Naive thymus-derived CD4-positive, alpha-beta T cell (primary cell): ENCODE measurements around the gene FAM180B. TPM values are rescaled to one million over a fixed set of nuclear protein-coding genes. Genes with fewer than 3 reads are reported as not detected.
"Not testable (repeated sequence)": the region's sequence is repeated elsewhere in the genome, so short reads cannot be mapped to it uniquely, and the experiment has no call there.

Experiments
- ATAC-seq: fragments of 150-1000 bp; cut with Tn5 transposase; 2 replicates; pipeline ENCODE4 v1.10.0; 2021; ENCODE audit warnings: mild to moderate bottlenecking, moderate library complexity
- CTCF ChIA-PET: fragments of 350-600 bp; sonication (Branson Sonifier 250); formaldehyde crosslinking; loops from one replicate; lab custom pipeline; 2021; ENCODE audit warnings: antibody characterized with exemption; lab: Charles Lee
- POLR2A ChIA-PET: fragments of 350-600 bp; sonication (Branson Sonifier 250); formaldehyde crosslinking; loops from one replicate; lab custom pipeline; 2021; ENCODE audit warnings: antibody characterized with exemption, inconsistent platforms; lab: Charles Lee
- DNase-seq, 9 donors: peaks; one replicate each; pipeline versions ENCODE4 v3.0.0 to v3.0.0-alpha.2; 2020 to 2022; ENCODE audit warnings: mixed read lengths in 1 of 9
- H3K27ac ChIP-seq: one replicate; pipeline ENCODE4 v1.7.0; 2013; ENCODE audit warnings: mild to moderate bottlenecking, low read depth, low read length, moderate library complexity
- H3K27me3 ChIP-seq, 2 donors: one replicate each; pipeline ENCODE4 v1.7.0; 2013; ENCODE audit warnings: low read length in 2 of 2, mild to moderate bottlenecking in 2 of 2, moderate library complexity in 2 of 2; ENCODE audit not compliant: control insufficient read depth in 2 of 2, insufficient read depth in 2 of 2
- H3K36me3 ChIP-seq, 3 experiments: 1 replicate in 2 of 3; 2 replicates in 1 of 3; pipeline ENCODE4 v1.7.0; 2013; ENCODE audit warnings: low read length in 3 of 3, mild to moderate bottlenecking in 3 of 3, moderate library complexity in 1 of 3; ENCODE audit not compliant: insufficient read depth in 3 of 3, control insufficient read depth in 2 of 3
- H3K4me1 ChIP-seq, 2 donors: one replicate each; pipeline ENCODE4 v1.7.0; 2013; ENCODE audit warnings: low read length in 2 of 2, mild to moderate bottlenecking in 2 of 2, moderate library complexity in 1 of 2; ENCODE audit not compliant: control insufficient read depth in 2 of 2, insufficient read depth in 2 of 2
- H3K4me3 ChIP-seq: 2 replicates; pipeline ENCODE4 v1.7.0; 2013; ENCODE audit warnings: mild to moderate bottlenecking, low read length
- H3K9me3 ChIP-seq, 3 experiments: 1 replicate in 2 of 3; 2 replicates in 1 of 3; pipeline ENCODE4 v1.7.0; 2013; ENCODE audit warnings: low read length in 3 of 3; ENCODE audit not compliant: control insufficient read depth in 2 of 3
- H3K27ac Mint-ChIP-seq, 9 donors: one replicate each; pipeline ENCODE4 v1.8.0; 2020 to 2022; ENCODE audit warnings: mixed read lengths in 9 of 9, mild to moderate bottlenecking in 8 of 9, moderate library complexity in 5 of 9, inconsistent platforms in 2 of 9
- H3K27me3 Mint-ChIP-seq, 5 donors: one replicate each; pipeline ENCODE4 v1.8.0; 2021 to 2022; ENCODE audit warnings: mixed read lengths in 5 of 5, mild to moderate bottlenecking in 1 of 5
- H3K36me3 Mint-ChIP-seq, 5 donors: one replicate each; pipeline ENCODE4 v1.8.0; 2020 to 2022; ENCODE audit warnings: mixed read lengths in 5 of 5, mild to moderate bottlenecking in 3 of 5, inconsistent platforms in 1 of 5
- H3K4me1 Mint-ChIP-seq, 7 donors: one replicate each; pipeline ENCODE4 v1.8.0; 2020 to 2022; ENCODE audit warnings: mixed read lengths in 7 of 7, mild to moderate bottlenecking in 3 of 7, inconsistent platforms in 1 of 7
- H3K4me3 Mint-ChIP-seq, 10 donors: one replicate each; pipeline ENCODE4 v1.8.0; 2020 to 2022; ENCODE audit warnings: mild to moderate bottlenecking in 10 of 10, mixed read lengths in 10 of 10, moderate library complexity in 6 of 10, inconsistent platforms in 2 of 10
- H3K9me3 Mint-ChIP-seq, 11 donors: one replicate each; pipeline ENCODE4 v1.8.0; 2020 to 2022; ENCODE audit warnings: mixed read lengths in 11 of 11, mild to moderate bottlenecking in 4 of 11, inconsistent platforms in 1 of 11, moderate library complexity in 1 of 11
- intact Hi-C, 2 donors: fragments of 100-400 bp; cut with micrococcal nuclease; formaldehyde crosslinking; loops; one replicate each; pipeline ENCODE4 v1.15.1; 2023
- polyA plus RNA-seq, 2 donors: library from polyadenylated mRNA; unstranded; fragments of 300-500 nt; fragmentation: Illumina TruSeq; gene quantifications; one replicate each; pipeline ENCODE4 v1.2.3, GENCODE V29; 2021
- total RNA-seq, 6 experiments: library from RNA in 5 of 6; stranded (reverse) in 5 of 6; gene quantifications; 1 replicate in 5 of 6; 2 replicates in 1 of 6; pipeline ENCODE4 v1.2.3 and lab custom pipeline; 2021 to 2026

FAM180B gene
- total and polyA plus RNA-seq, 7 experiments from 2014 or later = 0.21 to 1.0 (median 0.30) TPM; not detected in 3

DNA sequence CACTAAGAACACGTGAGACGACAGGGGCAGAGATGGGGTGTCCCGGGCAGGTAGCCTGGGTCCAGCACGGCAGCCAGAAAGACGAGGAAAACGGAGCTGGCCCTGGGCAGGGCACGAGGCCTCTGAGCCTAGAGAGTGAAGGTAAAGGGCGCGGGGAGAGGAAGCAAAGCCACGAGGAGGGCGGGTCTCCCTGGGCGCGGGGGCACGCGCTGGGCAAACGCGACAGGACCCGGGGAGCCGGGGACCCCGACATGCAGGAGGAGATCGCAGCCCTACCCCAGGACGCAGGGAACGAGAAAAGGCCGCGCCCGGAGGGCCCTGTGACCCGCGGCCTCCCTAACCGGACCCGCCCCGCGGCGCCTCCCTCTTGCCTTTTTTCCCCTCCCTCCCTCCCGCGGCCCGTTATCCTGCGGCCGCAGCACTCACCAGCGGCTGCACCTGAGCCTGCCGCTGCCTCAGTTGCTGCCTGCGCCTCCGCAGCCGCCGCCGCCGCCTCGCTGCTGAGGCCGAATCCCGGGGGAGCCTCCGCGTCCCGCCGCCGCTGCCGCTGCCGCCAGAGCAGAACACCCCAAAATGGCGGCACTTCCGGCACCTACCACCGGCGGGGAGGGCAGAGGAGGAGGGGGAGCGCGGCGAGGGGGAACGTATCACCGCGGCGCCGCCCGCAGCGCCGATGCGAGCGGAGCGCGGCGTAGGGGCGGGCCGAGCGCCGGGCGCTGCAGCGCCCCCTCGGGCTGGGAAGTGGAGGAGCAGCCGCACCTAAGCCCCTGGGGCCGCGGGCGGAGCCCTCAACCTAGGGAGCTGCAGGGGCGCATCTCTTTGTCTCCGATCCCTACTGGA is 33.7 kb upstream of the FAM180B start, which contains the start of gene CELF1:
TSS of gene CELF1 (minus strand) at position 567 of the 840 bp plus-strand sequence. CDS start 53,609 bp downstream, outside the sequence.
- DNase-seq = peak; percentile 88 to 95 (median 92)
- ChIA-PET POLR2A (interaction anchor here (0.9 to 7.3 kb wide), 8 partner anchors 13 to 216 kb away, joined by 3 to 38 read pairs (median 4); partner anchors contain the start of genes KBTBD4, NDUFS3 and PTPMT1), CTCF (interaction anchor here (1.0 to 1.2 kb wide), 3 partner anchors 26 to 66 kb away, joined by 3 to 6 read pairs (median 3); partner anchors contain the start of genes KBTBD4 and NDUFS3)
- H3K27ac ChIP-seq = peak within 1 kb of the TSS; percentile 89
- peaks cover 0 to 2% (median 0%) of the 10 kb centered on the region in 11 donors for H3K9me3 Mint-ChIP-seq
- no peaks in the 10 kb centered on the region for H3K36me3 ChIP-seq
- H3K36me3 Mint-ChIP-seq = peaks cover 0 to 14% (median 4%) of the 10 kb centered on the region in 5 donors
- peak within 1 kb of the TSS; percentile 87 for H3K4me3 ChIP-seq
- H3K4me1 ChIP-seq = peaks cover 27 to 34% of the 10 kb centered on the region in 2 donors
- peaks cover 36 to 57% (median 42%) of the 10 kb centered on the region in 7 donors for H3K4me1 Mint-ChIP-seq
- H3K27me3 ChIP-seq = no peaks in the 10 kb centered on the region
- peak within 1 kb of the TSS; percentile 93 to 100 (median 96) for H3K4me3 Mint-ChIP-seq
- intact Hi-C loops = loop anchor here (1.0 to 10.0 kb wide), 23 partner anchors 13 to 1635 kb away; partner anchors contain the start of genes ARFGAP2 (in 2 of the 2), FNBP4 (in 2 of the 2), MTCH2 (in 2 of the 2) and PSMC3 (in 2 of the 2)
- H3K9me3 ChIP-seq = no peaks in the 10 kb centered on the region
- H3K27me3 Mint-ChIP-seq = no peaks in the 10 kb centered on the region
- peak within 1 kb of the TSS; percentile 86 to 97 (median 95) for H3K27ac Mint-ChIP-seq
- peak; percentile 99 for ATAC-seq

DNA sequence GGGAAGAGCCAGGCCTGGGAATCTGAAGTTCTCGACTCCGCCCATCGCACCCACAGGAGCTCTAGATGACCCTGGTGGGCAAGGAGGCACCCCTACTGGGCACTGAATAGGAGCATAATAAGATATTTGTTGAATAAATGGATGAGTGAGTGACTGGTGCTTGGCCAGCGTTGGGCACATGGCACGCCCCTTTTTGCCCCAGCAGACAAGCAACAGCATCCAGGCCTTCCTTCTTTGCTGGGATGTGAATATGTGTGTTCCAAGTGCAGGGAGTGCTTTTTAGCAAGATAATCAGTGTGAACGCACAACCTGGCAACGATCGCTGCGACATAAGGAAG is 33.1 kb upstream of the FAM180B start:
- DNase-seq (no peak), ATAC-seq (peak; percentile 15)
- no peaks in the 10 kb centered on the region for H3K27me3 Mint-ChIP-seq
- Histone ChIP-seq H3K27me3 (no peaks in the 10 kb centered on the region), H3K27ac (peak overlapping the region; percentile 89), H3K4me1 (peaks cover 24 to 34% of the 10 kb centered on the region in 2 donors), H3K9me3 (no peaks in the 10 kb centered on the region), H3K4me3 (peak overlapping the region; percentile 62), H3K36me3 (no peaks in the 10 kb centered on the region)
- peaks cover 31 to 51% (median 36%) of the 10 kb centered on the region in 7 donors for H3K4me1 Mint-ChIP-seq
- POLR2A ChIA-PET = interaction anchor here (3.0 to 7.3 kb wide), 2 partner anchors 12 to 25 kb away, joined by 25 to 38 read pairs; partner anchors contain the start of genes KBTBD4, NDUFS3 and PTPMT1
- peak overlapping the region; percentile 67 to 100 (median 96) for H3K4me3 Mint-ChIP-seq
- CTCF ChIA-PET = interaction anchor here (1.0 to 1.2 kb wide), 2 partner anchors 25 to 35 kb away, joined by 3 to 6 read pairs; partner anchors contain the start of genes KBTBD4 and NDUFS3
- H3K9me3 Mint-ChIP-seq = peaks cover 0 to 2% (median 0%) of the 10 kb centered on the region in 11 donors
- intact Hi-C loops = loop anchor here (1.0 to 10.0 kb wide), 22 partner anchors 12 to 1636 kb away; partner anchors contain the start of genes ARFGAP2 (in 2 of the 2), FNBP4 (in 2 of the 2), MTCH2 (in 2 of the 2) and PSMC3 (in 2 of the 2)
- peaks cover 0 to 14% (median 4%) of the 10 kb centered on the region in 5 donors for H3K36me3 Mint-ChIP-seq
- peak overlapping the region in 8 of 9 donors; percentile 51 to 97 (median 86) for H3K27ac Mint-ChIP-seq

GRCh38 chr11:47557004-47557403 is 29.5 kb upstream of the FAM180B start:
- H3K9me3 ChIP-seq, H3K27ac ChIP-seq, H3K27me3 ChIP-seq, CTCF ChIA-PET, H3K4me3 ChIP-seq, H3K27me3 Mint-ChIP-seq, H3K27ac Mint-ChIP-seq, H3K36me3 ChIP-seq, ATAC-seq, H3K36me3 Mint-ChIP-seq, H3K4me3 Mint-ChIP-seq, H3K4me1 ChIP-seq, H3K9me3 Mint-ChIP-seq, DNase-seq: not testable (repeated sequence)
- POLR2A ChIA-PET = interaction anchor here (0.6 to 7.3 kb wide), 2 partner anchors 9 to 13 kb away, joined by 5 to 38 read pairs; partner anchors contain the start of gene PTPMT1
- peaks cover 7 to 21% (median 13%) of the 10 kb centered on the region in 7 donors for H3K4me1 Mint-ChIP-seq
- intact Hi-C loops = loop anchor here in 1 of 2 donors (10.0 kb wide), 3 partner anchors 712 to 1212 kb away; partner anchors contain the start of genes ATG13, CKAP5, DGKZ and HARBI1

GRCh38 chr11:47558695-47559094 is 27.8 kb upstream of the FAM180B start:
- Mint-ChIP-seq H3K36me3 (no peaks in the 10 kb centered on the region), H3K27ac (no peak overlapping the region), H3K9me3 (no peaks in the 10 kb centered on the region), H3K27me3 (no peaks in the 10 kb centered on the region), H3K4me3 (no peak overlapping the region), H3K4me1 (peaks cover 0 to 15% (median 9%) of the 10 kb centered on the region in 7 donors)
- ChIA-PET POLR2A (interaction anchor here (1.5 kb wide), 1 partner anchor 20 kb away, joined by 5 read pairs; the partner anchor contains the start of genes KBTBD4 and NDUFS3), CTCF (no interaction called here)
- no peak for ATAC-seq
- no peaks in the 10 kb centered on the region for H3K27me3 ChIP-seq
- no peak overlapping the region for H3K27ac ChIP-seq
- H3K9me3 ChIP-seq = no peaks in the 10 kb centered on the region
- no peaks in the 10 kb centered on the region for H3K4me1 ChIP-seq
- no peaks in the 10 kb centered on the region for H3K36me3 ChIP-seq
- H3K4me3 ChIP-seq = no peak overlapping the region
- DNase-seq = no peak
- intact Hi-C loops = loop anchor here in 1 of 2 donors (10.0 kb wide), 3 partner anchors 714 to 1214 kb away; partner anchors contain the start of genes ATG13, CKAP5, DGKZ and HARBI1

DNA sequence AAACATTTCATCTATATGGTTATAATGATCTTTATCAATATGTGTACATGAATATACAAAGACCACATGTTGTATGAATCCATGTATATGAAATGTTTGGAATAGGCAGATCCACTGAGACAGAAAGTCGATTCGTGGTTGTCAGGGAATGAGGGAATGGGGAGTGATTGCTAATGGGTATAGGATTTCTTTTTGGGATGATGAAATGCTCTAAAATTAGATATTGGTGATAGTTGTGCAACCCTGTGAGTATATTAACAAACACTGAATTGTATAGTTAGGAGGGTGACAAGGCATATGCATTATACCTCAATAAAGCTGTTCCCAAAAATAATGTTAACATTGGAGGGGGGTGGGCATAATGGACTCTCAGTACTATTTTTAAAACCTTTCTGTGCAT is 26.1 kb upstream of the FAM180B start:
- intact Hi-C loops = no loop called here
- no peak for DNase-seq
- no peaks in the 10 kb centered on the region for H3K9me3 Mint-ChIP-seq
- no peak overlapping the region for H3K4me3 Mint-ChIP-seq
- no peaks in the 10 kb centered on the region for H3K4me1 ChIP-seq
- no peaks in the 10 kb centered on the region for H3K36me3 Mint-ChIP-seq
- ATAC-seq = no peak
- H3K4me1 Mint-ChIP-seq = peaks cover 0 to 18% (median 12%) of the 10 kb centered on the region in 7 donors
- ChIA-PET POLR2A (no interaction called here), CTCF (no interaction called here)
- H3K27ac Mint-ChIP-seq = peak overlapping the region in 1 of 9 donors; percentile 1
- H3K27me3 Mint-ChIP-seq = no peaks in the 10 kb centered on the region
- H3K9me3 ChIP-seq = no peaks in the 10 kb centered on the region
- H3K27me3 ChIP-seq = no peaks in the 10 kb centered on the region
- H3K27ac ChIP-seq = no peak overlapping the region
- no peak overlapping the region for H3K4me3 ChIP-seq
- no peaks in the 10 kb centered on the region for H3K36me3 ChIP-seq

GRCh38 chr11:47562393-47562792 is 24.1 kb upstream of the FAM180B start:
- CTCF ChIA-PET, H3K4me1 ChIP-seq, H3K9me3 ChIP-seq, H3K4me3 ChIP-seq, DNase-seq, ATAC-seq, H3K9me3 Mint-ChIP-seq, H3K36me3 Mint-ChIP-seq, H3K27me3 Mint-ChIP-seq, intact Hi-C loops, H3K36me3 ChIP-seq, H3K27me3 ChIP-seq, H3K27ac ChIP-seq: not testable (repeated sequence)
- peaks cover 0 to 33% (median 22%) of the 10 kb centered on the region in 7 donors for H3K4me1 Mint-ChIP-seq
- H3K4me3 Mint-ChIP-seq = peak overlapping the region in 1 of 10 donors; percentile 25
- POLR2A ChIA-PET = interaction anchor here (0.7 kb wide), 1 partner anchor 288 kb away, joined by 4 read pairs; no protein-coding TSS in a partner anchor
- peak overlapping the region in 2 of 9 donors; percentile 22 to 25 for H3K27ac Mint-ChIP-seq
